HCT116 (cell line): ENCODE data around the gene SNX19.

Source experiments
- CTCF ChIP-seq, 3 experiments: fragments of 200-600 bp in 1 of 3; sonication (generic) in 1 of 3; IDR thresholded peaks in 2 of 3; conservative IDR thresholded peaks in 1 of 3; 2 replicates each; pipeline ENCODE4 v1.5.1; 2012 to 2017; ENCODE audit warnings: low read depth in 2 of 3, low read length in 2 of 3, antibody characterized with exemption in 1 of 3, borderline replicate concordance in 1 of 3, control low read depth in 1 of 3, mild to moderate bottlenecking in 1 of 3, mixed read lengths in 1 of 3, mixed run types in 1 of 3, moderate library complexity in 1 of 3; ENCODE audit not compliant: insufficient read depth in 1 of 3
- JUND ChIP-seq: IDR thresholded peaks from 2 replicates; pipeline ENCODE4 v1.6.1; 2012
- POLR2A ChIP-seq: IDR thresholded peaks from 2 replicates; pipeline ENCODE4 v1.7.0; 2011; ENCODE audit warnings: borderline replicate concordance; ENCODE audit not compliant: insufficient read depth, insufficient read length; ENCODE audit errors: extremely low read depth
- POLR2AphosphoS5 ChIP-seq: IDR thresholded peaks from 2 replicates; pipeline ENCODE4 v1.6.1; 2011; ENCODE audit warnings: mild to moderate bottlenecking, low read depth, low read length, moderate library complexity
- RAD21 ChIP-seq: IDR thresholded peaks from 2 replicates; pipeline ENCODE4 v1.6.1; 2012; ENCODE audit warnings: low read depth, mild to moderate bottlenecking
- REST ChIP-seq: IDR thresholded peaks from 2 replicates; pipeline ENCODE4 v1.6.1; 2012; ENCODE audit warnings: low read depth
- SIN3A ChIP-seq: IDR thresholded peaks from 2 replicates; pipeline ENCODE4 v1.6.1; 2012; ENCODE audit warnings: low read depth

- no peak for TF ChIP-seq JUND
- no peak for TF ChIP-seq CTCF (IDR thresholded peaks at IDR 0.05 in 2 of 3, conservative IDR thresholded peaks at IDR 0.05 in 1 of 3; ENCODE audit: borderline replicate concordance in 1 of 3, insufficient read depth in 1 of 3, low read depth in 2 of 3, low read length in 2 of 3)
- TF ChIP-seq RAD21 = no peak
- no peak for TF ChIP-seq POLR2AphosphoS5
- no peak for TF ChIP-seq REST
- TF ChIP-seq POLR2A = no peak
- no peak for TF ChIP-seq SIN3A
These were observed 86.3 kb downstream of the SNX19 start for GRCh38 chr11:130829920-130830511.
